PFSK-1 (cell line): ENCODE results near the gene TNP1.

ENCODE experiments used
- FOXP2 ChIP-seq: optimal IDR thresholded peaks from 2 replicates; pipeline ENCODE3; 2011; ENCODE audit warnings: borderline replicate concordance, control low read depth, inconsistent platforms; ENCODE audit not compliant: insufficient read depth; ENCODE audit errors: extremely low read length, extremely low read depth
- POLR2AphosphoS5 ChIP-seq: IDR thresholded peaks from 2 replicates; pipeline ENCODE4 v1.6.1; 2012; ENCODE audit warnings: low read depth, mild to moderate bottlenecking, control low read depth, low read length, moderate library complexity
- REST ChIP-seq, 2 experiments: IDR thresholded peaks; 2 replicates each; pipeline versions ENCODE4 v1.6.1 to v1.8.0; 2011 to 2012; ENCODE audit warnings: low read depth in 2 of 2, low read length in 2 of 2, control low read depth in 1 of 2, inconsistent platforms in 1 of 2, mild to moderate bottlenecking in 1 of 2, moderate library complexity in 1 of 2; ENCODE audit not compliant: insufficient read depth in 1 of 2
- SIN3A ChIP-seq: IDR thresholded peaks from 2 replicates; pipeline ENCODE4 v1.6.1; 2012; ENCODE audit warnings: mild to moderate bottlenecking, low read length, moderate library complexity, borderline replicate concordance; ENCODE audit not compliant: insufficient read depth
- TAF1 ChIP-seq: IDR thresholded peaks from 2 replicates; pipeline ENCODE4 v1.6.1; 2012; ENCODE audit warnings: low read length, control low read depth, borderline replicate concordance; ENCODE audit not compliant: insufficient read depth

The TNP1 gene

GRCh38 chr2:216858312-216858711 is 1.6 kb downstream of the TNP1 start:
- TF ChIP-seq FOXP2 = no peak
- no peak for TF ChIP-seq TAF1
- TF ChIP-seq SIN3A = no peak
- TF ChIP-seq REST (IDR thresholded peaks at IDR 0.05; ENCODE audit: insufficient read depth in 1 of 2, low read depth in 2 of 2, low read length in 2 of 2) = no peak
- TF ChIP-seq POLR2AphosphoS5 = no peak

GRCh38 chr2:216857131-216857550 is 2.7 kb downstream of the TNP1 start:
- no peak for TF ChIP-seq REST (IDR thresholded peaks at IDR 0.05; ENCODE audit: insufficient read depth in 1 of 2, low read depth in 2 of 2, low read length in 2 of 2)
- TF ChIP-seq SIN3A = no peak
- no peak for TF ChIP-seq FOXP2
- TF ChIP-seq POLR2AphosphoS5 = no peak
- no peak for TF ChIP-seq TAF1

GRCh38 chr2:216856406-216857065 is 3.3 kb downstream of the TNP1 start:
- TF ChIP-seq FOXP2 = no peak
- TF ChIP-seq POLR2AphosphoS5 = no peak

- TF ChIP-seq SIN3A (no peak), POLR2AphosphoS5 (no peak), TAF1 (no peak)
These were observed 4.3 kb downstream of the TNP1 start for GRCh38 chr2:216855605-216856004.

GRCh38 chr2:216855079-216855478 is 4.8 kb downstream of the TNP1 start:
- TF ChIP-seq REST (IDR thresholded peaks at IDR 0.05; ENCODE audit: insufficient read depth in 1 of 2, low read depth in 2 of 2, low read length in 2 of 2) (no peak), SIN3A (no peak), POLR2AphosphoS5 (no peak), FOXP2 (no peak)

GRCh38 chr2:216851486-216852090 is 8.3 kb downstream of the TNP1 start:
- TF ChIP-seq FOXP2 (no peak), POLR2AphosphoS5 (no peak)

- no peak for TF ChIP-seq POLR2AphosphoS5
- no peak for TF ChIP-seq TAF1
- TF ChIP-seq REST (IDR thresholded peaks at IDR 0.05; ENCODE audit: insufficient read depth in 1 of 2, low read depth in 2 of 2, low read length in 2 of 2) = no peak
- TF ChIP-seq SIN3A = no peak
- TF ChIP-seq FOXP2 = no peak
These were observed 9.1 kb downstream of the TNP1 start for GRCh38 chr2:216850665-216851322.
